K562 (cell line): Measurements from ENCODE around the gene DEFB113. TPM values are rescaled to one million over a fixed set of nuclear protein-coding genes. Genes with fewer than 3 reads are reported as not detected.

Experiments used
- CUX1 ChIP-seq: fragments of 200-800 bp; sonication (Bioruptor generic); IDR thresholded peaks from 2 replicates; pipeline ENCODE4 v1.6.1; 2016; ENCODE audit warnings: missing genetic modification characterization, missing compliant biosample characterization
- GATAD2B ChIP-seq: fragments of 450-650 bp; IDR thresholded peaks from 2 replicates; pipeline ENCODE4 v1.6.1; 2017; ENCODE audit warnings: mild to moderate bottlenecking, borderline replicate concordance
- HNRNPH1 ChIP-seq: fragments of 200-400 bp; formaldehyde crosslinking; optimal IDR thresholded peaks from 2 replicates; pipeline ENCODE3; 2017; ENCODE audit warnings: low read depth, mild to moderate bottlenecking, low read length, moderate library complexity
- IRF1 ChIP-seq: sonication (generic); formaldehyde crosslinking; IDR thresholded peaks from 2 replicates; pipeline ENCODE4 v1.8.0; 2022; ENCODE audit warnings: missing genetic modification reagents, mild to moderate bottlenecking, borderline replicate concordance
- KHSRP ChIP-seq: fragments of 450-650 bp; IDR thresholded peaks from 2 replicates; pipeline ENCODE4 v1.6.1; 2017
- NCOA6 ChIP-seq: fragments of 450-650 bp; IDR thresholded peaks from 2 replicates; pipeline ENCODE4 v1.6.1; 2017; ENCODE audit warnings: mild to moderate bottlenecking
- PRDM10 ChIP-seq: fragments of 450-650 bp; IDR thresholded peaks from 2 replicates; pipeline ENCODE4 v1.6.1; 2018; ENCODE audit not compliant: partially characterized antibody
- TAF7 ChIP-seq: fragments of 450-650 bp; IDR thresholded peaks from 2 replicates; pipeline ENCODE4 v1.6.1; 2016; ENCODE audit warnings: missing genetic modification characterization, missing compliant biosample characterization
- TEAD2 ChIP-seq: fragments of 450-650 bp; IDR thresholded peaks from 2 replicates; pipeline ENCODE4 v1.6.1; 2016; ENCODE audit warnings: missing genetic modification characterization, control low read depth, missing compliant biosample characterization
- YY1 ChIP-seq, 3 experiments: IDR thresholded peaks; 2 replicates each; pipeline ENCODE4 v1.6.1; 2011; ENCODE audit warnings: low read length in 2 of 3, mild to moderate bottlenecking in 2 of 3, moderate library complexity in 2 of 3, borderline replicate concordance in 1 of 3, control low read depth in 1 of 3, low read depth in 1 of 3; ENCODE audit not compliant: insufficient read depth in 3 of 3, insufficient replicate concordance in 2 of 3, control insufficient read depth in 1 of 3, insufficient read length in 1 of 3; ENCODE audit errors: extremely low read depth in 1 of 3
- ZNF184 ChIP-seq: sonication (generic); formaldehyde crosslinking; IDR thresholded peaks from 2 replicates; pipeline ENCODE4 v1.5.0; 2020; ENCODE audit warnings: missing genetic modification reagents
- polyA plus RNA-seq, 8 experiments: library from polyadenylated mRNA; depleted of rRNA in 4 of 8; stranded (reverse) in 5 of 8; unstranded in 3 of 8; fragments of >200 nt; fragmentation: Nextera tagmentation in 2 of 8; fragmentation: Illumina TruSeq in 1 of 8; extraction: Ambion mirVana in 2 of 8; extraction: Trizol in 1 of 8; gene quantifications; 2 replicates each; pipeline versions ENCODE4 v1.2.1 to v1.2.3, GENCODE V29; 2011 to 2014; ENCODE audit warnings: inconsistent platforms in 1 of 8, missing spikeins in 1 of 8
- total RNA-seq, 7 experiments: library from RNA; depleted of rRNA in 6 of 7; stranded (reverse); fragments of >200 nt in 6 of 7; fragmentation: Illumina TruSeq in 2 of 7; extraction: Trizol in 2 of 7; gene quantifications; 2 replicates each; pipeline versions ENCODE4 v1.2.1 to v1.2.3, GENCODE V29; 2011 to 2021; ENCODE audit warnings: low replicate concordance in 1 of 7

Gene DEFB113
- total and polyA plus RNA-seq, 9 of the 15 experiments (the other 6 are each of a cell fraction or from before 2014, with no cell fraction given) = not detected

- TF ChIP-seq CUX1 (CRISPR knock-in tag) = no peak
- no peak for TF ChIP-seq KHSRP
- TF ChIP-seq ZNF184 (CRISPR knock-in tag) = no peak
- no peak for TF ChIP-seq IRF1 (CRISPR knock-in tag)
- peak; percentile 37; the same call in 1 of the 2 replicates for TF ChIP-seq GATAD2B
- no peak for TF ChIP-seq HNRNPH1
- TF ChIP-seq NCOA6 = peak; percentile 47
- peak; percentile 8 for TF ChIP-seq PRDM10
- TF ChIP-seq YY1 (IDR thresholded peaks at IDR 0.05; ENCODE audit: borderline replicate concordance in 1 of 3, control insufficient read depth in 1 of 3, extremely low read depth in 1 of 3, insufficient read depth in 3 of 3, insufficient read length in 1 of 3, insufficient replicate concordance in 2 of 3, low read depth in 1 of 3, low read length in 2 of 3) = peak; percentile 45 to 96 (median 66)
- TF ChIP-seq TEAD2 = no peak
- TF ChIP-seq TAF7 (tag) = 0 out of 2 replicates have a peak, but pooled peaks have one; percentile 26
These were observed 29.4 kb downstream of the DEFB113 start (continued) for GRCh38 chr6:49939993-49940498.
